ENCODE results near the gene RBMS1. TPM values are rescaled to one million over a fixed set of nuclear protein-coding genes. Genes with fewer than 3 reads are reported as not detected.

Gene RBMS1
- total RNA-seq, 2 donors from 2014 or later, result 18.8 to 22.8 TPM

- 78% methylated on average over 6 of the region's 6 CpGs for WGBS
- Histone ChIP-seq H3K27me3 (replicated peaks; ENCODE audit: insufficient read depth) (no peaks in the 10 kb centered on the region), H3K9me3 (no peaks in the 10 kb centered on the region), H3K27ac (no peak overlapping the region), H3K36me3 (no peaks in the 10 kb centered on the region), H3K4me3 (no peak overlapping the region), H3K4me1 (replicated peaks) (no peaks in the 10 kb centered on the region)
- TF ChIP-seq POLR2A (IDR thresholded peaks at IDR 0.05), result no peak
- no peak for TF ChIP-seq POLR2AphosphoS5 (IDR thresholded peaks at IDR 0.05)
- TF ChIP-seq CTCF (IDR thresholded peaks at IDR 0.05), result no peak
- DNase-seq (ENCODE audit: low spot score), result no peak
- intact Hi-C loops (cut with DNase I), result loop anchor here (5.0 kb wide), 1 partner anchor 738 kb away; no protein-coding TSS in a partner anchor
Measured at GRCh38 chr2:160254189-160254762, 239.3 kb downstream of the RBMS1 start.

- 57% methylated on average over 9 of the region's 9 CpGs for WGBS
- no peaks in the 10 kb centered on the region for H3K9me3 ChIP-seq
- peak; percentile 24 for DNase-seq (ENCODE audit: low spot score)
- no peaks in the 10 kb centered on the region for H3K36me3 ChIP-seq
- no peaks in the 10 kb centered on the region for H3K4me1 ChIP-seq (replicated peaks)
- no peak overlapping the region for H3K4me3 ChIP-seq
- peak; percentile 36 for TF ChIP-seq POLR2AphosphoS5 (IDR thresholded peaks at IDR 0.05)
- no peak for TF ChIP-seq POLR2A (IDR thresholded peaks at IDR 0.05)
- intact Hi-C loops (cut with DNase I), result loop anchor here (5.0 kb wide), 1 partner anchor 739 kb away; no protein-coding TSS in a partner anchor
- H3K27me3 ChIP-seq (replicated peaks; ENCODE audit: insufficient read depth), result no peaks in the 10 kb centered on the region
- H3K27ac ChIP-seq, result no peak overlapping the region
Measured at GRCh38 chr2:160253440-160254188, 240.0 kb downstream of the RBMS1 start.

- intact Hi-C loops (cut with DNase I), result loop anchor here (5.0 kb wide), 1 partner anchor 739 kb away; no protein-coding TSS in a partner anchor
- no peaks in the 10 kb centered on the region for H3K36me3 ChIP-seq
- no peaks in the 10 kb centered on the region for H3K9me3 ChIP-seq
- no peaks in the 10 kb centered on the region for H3K4me1 ChIP-seq (replicated peaks)
- 50% methylated on average over 1 of the region's 1 CpG for WGBS
- no peaks in the 10 kb centered on the region for H3K27me3 ChIP-seq (replicated peaks; ENCODE audit: insufficient read depth)
- no peak for DNase-seq (ENCODE audit: low spot score)
- no peak overlapping the region for H3K4me3 ChIP-seq
- H3K27ac ChIP-seq, result no peak overlapping the region
- no peak for TF ChIP-seq POLR2AphosphoS5 (IDR thresholded peaks at IDR 0.05)
- no peak for TF ChIP-seq CTCF (IDR thresholded peaks at IDR 0.05)
- no peak for TF ChIP-seq POLR2A (IDR thresholded peaks at IDR 0.05)
Measured at GRCh38 chr2:160252900-160253299, 240.7 kb downstream of the RBMS1 start.

- H3K27ac ChIP-seq, result no peak overlapping the region
- H3K4me3 ChIP-seq, result no peak overlapping the region
- H3K9me3 ChIP-seq, result no peaks in the 10 kb centered on the region
- intact Hi-C loops (cut with DNase I), result loop anchor here (5.0 kb wide), 1 partner anchor 740 kb away; no protein-coding TSS in a partner anchor
- H3K27me3 ChIP-seq (replicated peaks; ENCODE audit: insufficient read depth), result no peaks in the 10 kb centered on the region
- 7% methylated on average over 1 of the region's 1 CpG for WGBS
- H3K4me1 ChIP-seq (replicated peaks), result no peaks in the 10 kb centered on the region
- no peak for DNase-seq (ENCODE audit: low spot score)
- TF ChIP-seq CTCF (IDR thresholded peaks at IDR 0.05), result peak; percentile 55 to 79 (median 77)
- TF ChIP-seq POLR2AphosphoS5 (IDR thresholded peaks at IDR 0.05), result no peak
- TF ChIP-seq POLR2A (IDR thresholded peaks at IDR 0.05), result no peak
- H3K36me3 ChIP-seq, result no peaks in the 10 kb centered on the region
Measured at GRCh38 chr2:160252278-160252887, 241.2 kb downstream of the RBMS1 start.

- H3K4me3 ChIP-seq, result no peak overlapping the region
- no peak for DNase-seq (ENCODE audit: low spot score)
- intact Hi-C loops (cut with DNase I), result loop anchor here (5.0 kb wide), 1 partner anchor 741 kb away; no protein-coding TSS in a partner anchor
- TF ChIP-seq POLR2A (IDR thresholded peaks at IDR 0.05) (no peak), POLR2AphosphoS5 (IDR thresholded peaks at IDR 0.05) (no peak), CTCF (IDR thresholded peaks at IDR 0.05) (no peak)
- H3K27ac ChIP-seq, result no peak overlapping the region
- no peaks in the 10 kb centered on the region for H3K4me1 ChIP-seq (replicated peaks)
- H3K36me3 ChIP-seq, result no peaks in the 10 kb centered on the region
- H3K9me3 ChIP-seq, result no peaks in the 10 kb centered on the region
- no peaks in the 10 kb centered on the region for H3K27me3 ChIP-seq (replicated peaks; ENCODE audit: insufficient read depth)
Measured at GRCh38 chr2:160251569-160251968, 242.0 kb downstream of the RBMS1 start.
